Measurements from ENCODE around the gene MSH3.
"Not testable (repeated sequence)": the region's sequence is repeated elsewhere in the genome, so short reads cannot be mapped to it uniquely, and the experiment has no call there.

The MSH3 gene

GRCh38 chr5:80738466-80738865 is 84.0 kb downstream of the MSH3 start:
- no peak for TF ChIP-seq CTCF (IDR thresholded peaks at IDR 0.05; ENCODE audit: extremely low read depth, insufficient read depth, missing control alignments)
- no peak for DNase-seq (ENCODE audit: low spot score)

GRCh38 chr5:80739057-80739456 is 84.6 kb downstream of the MSH3 start:
- in situ Hi-C loops (cut with MboI; ENCODE audit: low pct_unique_long_range_greater_than_20kb, low sequenced_read_pairs, unreplicated experiment), result no loop called here
- TF ChIP-seq CTCF (IDR thresholded peaks at IDR 0.05; ENCODE audit: extremely low read depth, insufficient read depth, missing control alignments), result no peak
- no peak for DNase-seq (ENCODE audit: low spot score)

More at GRCh38 chr5:80738466-80738865, 84.0 kb downstream of the MSH3 start:
- in situ Hi-C loops (cut with MboI; ENCODE audit: low pct_unique_long_range_greater_than_20kb, low sequenced_read_pairs, unreplicated experiment), result no loop called here

GRCh38 chr5:80739496-80739895 is 85.0 kb downstream of the MSH3 start:
- DNase-seq (ENCODE audit: low spot score), result no peak
- TF ChIP-seq CTCF (IDR thresholded peaks at IDR 0.05; ENCODE audit: extremely low read depth, insufficient read depth, missing control alignments), result no peak
- in situ Hi-C loops (cut with MboI; ENCODE audit: low pct_unique_long_range_greater_than_20kb, low sequenced_read_pairs, unreplicated experiment), result no loop called here

DNA sequence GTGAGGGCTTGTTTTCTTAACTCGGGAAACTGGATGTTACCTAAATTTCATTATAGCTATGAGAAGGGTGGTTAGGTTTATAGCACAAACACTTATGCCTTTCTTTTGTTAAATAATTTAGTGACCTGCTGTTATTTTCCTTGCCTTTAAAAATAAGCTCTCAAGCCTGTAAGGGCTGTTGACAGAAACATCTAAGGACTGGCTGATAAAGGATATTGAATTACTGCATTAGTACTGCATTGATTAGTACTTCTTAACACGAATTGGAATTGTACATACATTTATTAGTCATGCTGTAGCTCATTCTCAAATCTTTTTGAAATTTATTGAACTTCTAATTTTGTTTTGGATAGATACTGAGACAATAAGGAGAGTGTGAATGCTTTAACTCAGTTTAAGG is 85.4 kb downstream of the MSH3 start:
- no peak for DNase-seq (ENCODE audit: low spot score)
- in situ Hi-C loops (cut with MboI; ENCODE audit: low pct_unique_long_range_greater_than_20kb, low sequenced_read_pairs, unreplicated experiment), result no loop called here
- no peak for TF ChIP-seq CTCF (IDR thresholded peaks at IDR 0.05; ENCODE audit: extremely low read depth, insufficient read depth, missing control alignments)

DNA sequence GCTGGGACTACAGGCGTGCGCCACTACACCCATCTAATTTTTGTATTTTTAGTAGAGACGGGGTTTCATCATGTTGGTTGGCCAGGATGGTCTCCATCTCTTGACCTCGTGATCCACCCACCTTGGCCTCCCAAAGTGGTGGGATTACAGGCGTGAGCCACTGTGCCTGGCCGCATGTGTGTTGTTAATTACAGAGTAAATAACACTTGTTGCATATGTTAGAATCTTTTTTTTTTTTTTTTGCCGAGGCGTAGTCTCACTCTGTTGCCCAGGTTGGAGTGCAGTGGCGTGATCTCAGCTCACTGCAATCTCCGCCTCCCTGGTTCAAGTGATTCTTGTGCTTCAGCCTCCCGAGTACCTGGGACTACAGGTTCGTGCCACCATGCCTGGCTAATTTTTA is 86.0 kb downstream of the MSH3 start:
- DNase-seq (ENCODE audit: low spot score); in situ Hi-C loops (cut with MboI; ENCODE audit: low pct_unique_long_range_greater_than_20kb, low sequenced_read_pairs, unreplicated experiment): not testable (repeated sequence)

DNA sequence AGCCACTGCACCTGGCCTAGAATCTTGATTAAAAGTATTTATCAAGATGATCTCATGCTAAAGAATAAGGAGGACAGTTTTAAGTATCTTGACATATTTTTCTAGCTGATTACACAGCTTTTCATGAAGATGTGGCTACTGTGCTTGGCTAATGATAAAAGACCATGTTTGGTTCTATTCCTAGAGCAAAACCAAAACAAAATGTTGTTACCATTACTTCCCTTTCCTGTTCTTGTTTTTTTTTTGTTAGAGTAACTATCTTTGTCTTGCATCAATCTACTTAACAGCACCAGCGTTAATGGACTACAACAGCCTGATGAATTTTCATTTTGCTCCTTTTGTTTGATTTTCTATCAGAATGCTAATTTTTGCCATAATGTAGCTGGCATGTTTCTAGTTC is 86.5 kb downstream of the MSH3 start:
- no peak for TF ChIP-seq CTCF (IDR thresholded peaks at IDR 0.05; ENCODE audit: extremely low read depth, insufficient read depth, missing control alignments)
- in situ Hi-C loops (cut with MboI; ENCODE audit: low pct_unique_long_range_greater_than_20kb, low sequenced_read_pairs, unreplicated experiment), result no loop called here
- no peak for DNase-seq (ENCODE audit: low spot score)

DNA sequence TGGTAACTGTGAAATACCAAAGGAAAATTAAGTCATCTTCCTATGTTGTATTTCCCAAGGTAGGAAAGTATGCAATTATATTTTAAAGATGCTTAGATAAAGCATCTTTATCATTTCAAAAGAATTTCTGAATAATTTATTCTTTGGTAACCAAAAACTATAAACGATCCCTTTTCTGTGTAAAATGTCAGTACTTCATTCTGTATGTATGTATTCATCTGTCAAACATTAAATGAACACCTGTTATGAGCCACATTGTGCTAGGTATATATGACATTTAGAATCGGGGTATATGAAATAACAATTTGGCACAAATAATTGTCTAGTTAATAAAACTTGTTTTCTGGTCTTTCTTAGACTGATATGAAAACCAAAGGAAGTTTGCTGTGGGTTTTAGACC is 89.7 kb downstream of the MSH3 start:
- no peak for DNase-seq (ENCODE audit: low spot score)
- TF ChIP-seq CTCF (IDR thresholded peaks at IDR 0.05; ENCODE audit: extremely low read depth, insufficient read depth, missing control alignments), result no peak
- in situ Hi-C loops (cut with MboI; ENCODE audit: low pct_unique_long_range_greater_than_20kb, low sequenced_read_pairs, unreplicated experiment), result no loop called here
